ENCODE data around the gene KLF6. TPM values are rescaled to one million over a fixed set of nuclear protein-coding genes. Genes with fewer than 3 reads are reported as not detected.

Gene KLF6
- total RNA-seq, 1 experiment from 2014 or later: 3.9 TPM

DNA sequence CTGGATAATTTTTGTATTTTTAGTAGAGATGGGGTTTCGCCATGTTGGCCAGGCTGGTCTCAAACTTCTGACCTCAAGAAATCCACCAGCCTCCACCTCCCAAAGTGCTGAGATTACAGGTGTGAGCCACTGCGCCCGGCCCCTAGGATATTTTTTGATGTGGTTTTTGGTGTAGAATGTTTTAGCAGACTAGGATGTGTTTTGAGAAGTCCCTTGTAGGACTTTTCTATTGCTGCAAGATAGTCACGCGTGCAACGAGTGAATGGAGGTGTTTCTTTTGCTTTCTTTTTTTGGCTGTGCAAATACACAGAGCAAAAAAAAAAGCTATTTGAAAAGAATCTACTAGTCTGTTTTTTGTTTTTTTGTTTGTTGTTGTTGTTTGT is 29.8 kb upstream of the KLF6 start:
- H3K27ac ChIP-seq (ENCODE audit: low read length): no peak overlapping the region
- no peaks in the 10 kb centered on the region for H3K9me2 ChIP-seq (replicated peaks; ENCODE audit: insufficient read depth, low read length)
- H3K4me1 ChIP-seq (ENCODE audit: low read length): peaks cover 20% of the 10 kb centered on the region
- no peak overlapping the region for H2AFZ ChIP-seq (ENCODE audit: low read length)
- H3K27me3 ChIP-seq (ENCODE audit: low read length): no peaks in the 10 kb centered on the region
- no peaks in the 10 kb centered on the region for H3K36me3 ChIP-seq (ENCODE audit: insufficient read depth, low read length)
- H3K9ac ChIP-seq (ENCODE audit: low read length): no peak overlapping the region
- no peak for DNase-seq
- H3K4me2 ChIP-seq (ENCODE audit: low read depth, low read length, poor library complexity, severe bottlenecking): no peak overlapping the region
- H4K20me1 ChIP-seq (ENCODE audit: insufficient read depth, low read depth, low read length): no peaks in the 10 kb centered on the region
- H3K79me2 ChIP-seq (ENCODE audit: low read length): no peaks in the 10 kb centered on the region
- no peak overlapping the region for H3K4me3 ChIP-seq (ENCODE audit: low read length)
- H3K9me3 ChIP-seq (ENCODE audit: low read length): no peaks in the 10 kb centered on the region

DNA sequence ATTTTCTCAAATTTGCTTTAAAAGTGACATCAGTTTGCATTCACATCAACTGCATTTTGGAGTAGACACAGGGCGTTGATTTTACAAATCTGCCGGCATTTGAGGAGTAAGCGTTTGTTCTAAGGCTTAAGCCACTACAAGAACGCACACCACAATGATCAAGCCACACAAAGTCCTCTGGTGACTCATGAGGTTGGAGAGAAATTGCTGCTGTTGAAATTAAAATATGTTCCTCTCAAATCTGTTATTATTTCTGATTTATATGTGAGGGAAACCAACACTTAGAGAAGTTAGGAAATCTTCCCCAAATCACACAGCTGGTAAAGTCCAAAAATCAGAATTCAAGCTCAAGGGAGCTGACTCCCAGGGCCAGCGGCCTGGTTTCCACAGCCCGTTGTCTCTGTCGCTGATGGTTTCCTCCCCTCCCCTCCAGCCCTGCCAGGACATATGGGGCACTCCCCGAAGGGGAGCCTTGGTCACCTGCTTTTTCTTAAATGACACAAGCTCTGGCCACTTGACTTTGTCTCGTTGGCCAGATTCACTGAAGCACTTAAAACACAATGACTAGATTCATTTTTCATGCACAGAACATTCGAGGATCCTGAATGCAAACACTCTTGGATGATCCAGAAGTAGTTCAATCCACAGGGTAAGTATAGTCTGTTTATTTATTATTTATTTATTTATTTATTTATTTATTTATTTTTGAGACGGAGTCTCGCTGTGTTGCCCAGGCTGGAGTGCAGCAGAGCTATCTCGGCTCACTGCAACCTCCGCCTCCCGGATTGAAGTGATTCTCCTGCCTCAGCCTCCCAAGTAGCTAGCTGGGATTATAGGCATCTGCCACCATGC is 29.2 kb upstream of the KLF6 start:
- DNase-seq: no peak
- Histone ChIP-seq H3K79me2 (ENCODE audit: low read length) (no peaks in the 10 kb centered on the region), H3K4me1 (ENCODE audit: low read length) (peaks cover 26% of the 10 kb centered on the region), H3K27ac (ENCODE audit: low read length) (no peak overlapping the region), H3K9ac (ENCODE audit: low read length) (no peak overlapping the region), H3K9me2 (replicated peaks; ENCODE audit: insufficient read depth, low read length) (no peaks in the 10 kb centered on the region), H3K9me3 (ENCODE audit: low read length) (no peaks in the 10 kb centered on the region), H2AFZ (ENCODE audit: low read length) (no peak overlapping the region), H4K20me1 (ENCODE audit: insufficient read depth, low read depth, low read length) (no peaks in the 10 kb centered on the region), H3K4me2 (ENCODE audit: low read depth, low read length, poor library complexity, severe bottlenecking) (no peak overlapping the region), H3K36me3 (ENCODE audit: insufficient read depth, low read length) (no peaks in the 10 kb centered on the region), H3K27me3 (ENCODE audit: low read length) (no peaks in the 10 kb centered on the region), H3K4me3 (ENCODE audit: low read length) (no peak overlapping the region)

DNA sequence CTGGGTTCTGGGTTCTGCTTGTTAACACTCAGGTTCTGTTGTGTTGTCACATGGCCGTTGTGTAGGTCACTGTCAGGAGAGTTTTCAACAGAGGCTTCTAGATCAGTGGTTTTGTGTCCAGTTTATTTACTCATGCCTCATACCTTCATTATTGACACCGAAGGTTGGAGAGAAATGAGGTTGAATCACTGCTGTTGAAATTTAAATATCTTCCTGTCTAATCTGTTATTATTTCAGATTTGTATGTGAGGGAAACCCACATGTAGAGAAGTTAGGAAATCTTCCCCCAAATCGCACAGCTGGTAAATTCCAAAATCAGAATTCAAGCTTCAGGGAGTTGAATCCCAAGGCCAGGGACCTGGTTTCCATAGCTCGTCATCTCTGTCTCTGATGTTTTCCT is 28.3 kb upstream of the KLF6 start:
- Histone ChIP-seq H4K20me1 (ENCODE audit: insufficient read depth, low read depth, low read length) (no peaks in the 10 kb centered on the region), H3K27me3 (ENCODE audit: low read length) (no peaks in the 10 kb centered on the region), H3K9me2 (replicated peaks; ENCODE audit: insufficient read depth, low read length) (no peaks in the 10 kb centered on the region), H2AFZ (ENCODE audit: low read length) (no peak overlapping the region), H3K4me1 (ENCODE audit: low read length) (peaks cover 35% of the 10 kb centered on the region), H3K79me2 (ENCODE audit: low read length) (no peaks in the 10 kb centered on the region), H3K27ac (ENCODE audit: low read length) (no peak overlapping the region), H3K4me2 (ENCODE audit: low read depth, low read length, poor library complexity, severe bottlenecking) (no peak overlapping the region), H3K36me3 (ENCODE audit: insufficient read depth, low read length) (no peaks in the 10 kb centered on the region), H3K9me3 (ENCODE audit: low read length) (no peaks in the 10 kb centered on the region), H3K4me3 (ENCODE audit: low read length) (no peak overlapping the region), H3K9ac (ENCODE audit: low read length) (no peak overlapping the region)
- no peak for DNase-seq

DNA sequence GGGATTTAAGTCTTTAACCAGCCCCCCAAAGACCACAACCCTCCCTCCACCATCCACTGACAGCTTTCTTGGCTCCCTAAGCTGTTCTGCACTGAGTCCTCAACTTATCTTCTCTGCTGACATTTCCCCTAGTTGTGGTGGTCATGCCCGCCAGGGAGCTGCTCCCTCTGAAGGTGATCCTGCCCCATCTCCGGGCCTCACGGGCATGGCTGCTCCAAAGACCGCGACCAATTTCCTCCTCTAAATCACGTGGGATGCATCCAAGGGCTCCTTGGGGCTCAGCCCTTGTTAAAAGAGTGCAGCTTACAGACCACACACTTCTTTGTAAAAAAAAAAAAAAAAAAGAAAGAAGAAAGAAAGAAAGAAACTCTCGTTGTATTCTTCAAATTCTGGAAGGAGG is 27.1 kb upstream of the KLF6 start:
- H3K4me3 ChIP-seq (ENCODE audit: low read length): no peak overlapping the region
- no peak overlapping the region for H2AFZ ChIP-seq (ENCODE audit: low read length)
- no peaks in the 10 kb centered on the region for H3K9me2 ChIP-seq (replicated peaks; ENCODE audit: insufficient read depth, low read length)
- no peaks in the 10 kb centered on the region for H3K36me3 ChIP-seq (ENCODE audit: insufficient read depth, low read length)
- no peak overlapping the region for H3K9ac ChIP-seq (ENCODE audit: low read length)
- H3K27me3 ChIP-seq (ENCODE audit: low read length): no peaks in the 10 kb centered on the region
- H3K9me3 ChIP-seq (ENCODE audit: low read length): no peaks in the 10 kb centered on the region
- no peak overlapping the region for H3K4me2 ChIP-seq (ENCODE audit: low read depth, low read length, poor library complexity, severe bottlenecking)
- peaks cover 46% of the 10 kb centered on the region for H3K4me1 ChIP-seq (ENCODE audit: low read length)
- H4K20me1 ChIP-seq (ENCODE audit: insufficient read depth, low read depth, low read length): no peaks in the 10 kb centered on the region
- H3K79me2 ChIP-seq (ENCODE audit: low read length): no peaks in the 10 kb centered on the region
- no peak overlapping the region for H3K27ac ChIP-seq (ENCODE audit: low read length)
- no peak for DNase-seq

DNA sequence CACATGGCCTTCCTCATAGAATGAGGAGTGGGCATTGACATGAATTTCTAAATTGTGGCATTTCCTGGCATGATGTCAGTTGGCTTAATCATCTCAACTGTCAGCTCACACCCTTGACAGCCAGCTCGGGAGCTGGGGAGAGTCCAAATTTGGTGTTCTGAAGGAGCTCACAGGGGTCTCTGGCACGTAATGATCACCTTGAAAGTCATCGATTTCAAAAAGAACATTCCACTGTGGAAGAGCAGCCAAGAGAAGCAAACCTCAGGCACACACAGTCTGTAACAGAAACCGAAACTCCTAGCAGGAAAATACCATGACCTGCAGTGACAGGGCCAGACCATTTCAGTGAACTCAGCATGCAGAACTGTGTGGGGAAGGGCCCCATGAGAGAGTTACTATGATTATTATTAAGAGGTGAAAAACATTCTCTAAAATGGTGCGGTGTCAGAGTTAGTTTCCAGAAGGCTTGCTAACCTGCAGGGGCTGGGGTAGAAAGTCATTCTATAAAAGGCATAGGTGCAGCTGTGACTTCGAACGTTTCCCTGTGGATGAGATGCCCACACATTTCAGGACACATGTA is 26.4 kb upstream of the KLF6 start:
- Histone ChIP-seq H3K4me1 (ENCODE audit: low read length) (peaks cover 54% of the 10 kb centered on the region), H2AFZ (ENCODE audit: low read length) (peak overlapping the region; percentile 53; the same call in 1 of the 2 replicates), H3K4me3 (ENCODE audit: low read length) (no peak overlapping the region; the same call in 1 of the 2 replicates)

DNA sequence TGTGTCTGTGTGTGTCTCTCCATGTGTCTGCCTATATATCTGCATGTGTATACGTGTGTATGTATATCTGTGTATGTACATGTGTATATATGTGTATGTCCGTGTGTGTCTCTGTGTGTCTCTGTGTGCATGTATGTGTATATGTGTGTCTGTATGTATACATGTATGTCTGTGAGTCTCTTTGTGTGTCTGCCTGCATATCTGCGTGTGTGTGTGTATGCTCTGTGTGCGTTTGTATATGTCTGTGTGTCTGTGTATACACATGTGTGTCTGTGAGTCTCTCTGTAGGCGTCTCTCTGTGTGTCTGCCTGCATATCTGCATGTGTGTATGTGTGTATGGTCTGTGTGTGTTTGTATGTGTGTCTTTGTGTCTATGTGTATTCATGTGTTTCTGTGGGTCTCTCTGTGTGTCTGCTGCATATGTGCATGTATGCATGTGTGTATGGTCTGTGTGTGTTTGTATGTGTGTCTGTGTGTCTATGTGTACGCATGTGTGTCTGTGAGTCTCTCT is 23.7 kb upstream of the KLF6 start:
- Histone ChIP-seq H3K4me1 (ENCODE audit: low read length) (peaks cover 74% of the 10 kb centered on the region), H3K9ac (ENCODE audit: low read length) (no peak overlapping the region), H2AFZ (ENCODE audit: low read length) (no peak overlapping the region), H3K36me3 (ENCODE audit: insufficient read depth, low read length) (no peaks in the 10 kb centered on the region), H3K4me3 (ENCODE audit: low read length) (peak overlapping the region; percentile 27; the same call in 1 of the 2 replicates), H3K4me2 (ENCODE audit: low read depth, low read length, poor library complexity, severe bottlenecking) (peak overlapping the region; percentile 25), H3K9me2 (replicated peaks; ENCODE audit: insufficient read depth, low read length) (no peaks in the 10 kb centered on the region), H3K27me3 (ENCODE audit: low read length) (no peaks in the 10 kb centered on the region), H4K20me1 (ENCODE audit: insufficient read depth, low read depth, low read length) (no peaks in the 10 kb centered on the region), H3K27ac (ENCODE audit: low read length) (no peak overlapping the region), H3K79me2 (ENCODE audit: low read length) (no peaks in the 10 kb centered on the region), H3K9me3 (ENCODE audit: low read length) (no peaks in the 10 kb centered on the region)
- DNase-seq: no peak

More for the DNA sequence above, 26.4 kb upstream of the KLF6 start:
- no peaks in the 10 kb centered on the region for H3K36me3 ChIP-seq (ENCODE audit: insufficient read depth, low read length)
- no peak overlapping the region for H3K27ac ChIP-seq (ENCODE audit: low read length)
- no peaks in the 10 kb centered on the region for H3K9me2 ChIP-seq (replicated peaks; ENCODE audit: insufficient read depth, low read length)
- no peaks in the 10 kb centered on the region for H4K20me1 ChIP-seq (ENCODE audit: insufficient read depth, low read depth, low read length)
- H3K9ac ChIP-seq (ENCODE audit: low read length): peak overlapping the region; percentile 37; the same call in 1 of the 2 replicates
- no peaks in the 10 kb centered on the region for H3K9me3 ChIP-seq (ENCODE audit: low read length)
- no peaks in the 10 kb centered on the region for H3K79me2 ChIP-seq (ENCODE audit: low read length)
- H3K27me3 ChIP-seq (ENCODE audit: low read length): no peaks in the 10 kb centered on the region
- peak overlapping the region; percentile 49 for H3K4me2 ChIP-seq (ENCODE audit: low read depth, low read length, poor library complexity, severe bottlenecking)
- DNase-seq: peak; percentile 41

DNA sequence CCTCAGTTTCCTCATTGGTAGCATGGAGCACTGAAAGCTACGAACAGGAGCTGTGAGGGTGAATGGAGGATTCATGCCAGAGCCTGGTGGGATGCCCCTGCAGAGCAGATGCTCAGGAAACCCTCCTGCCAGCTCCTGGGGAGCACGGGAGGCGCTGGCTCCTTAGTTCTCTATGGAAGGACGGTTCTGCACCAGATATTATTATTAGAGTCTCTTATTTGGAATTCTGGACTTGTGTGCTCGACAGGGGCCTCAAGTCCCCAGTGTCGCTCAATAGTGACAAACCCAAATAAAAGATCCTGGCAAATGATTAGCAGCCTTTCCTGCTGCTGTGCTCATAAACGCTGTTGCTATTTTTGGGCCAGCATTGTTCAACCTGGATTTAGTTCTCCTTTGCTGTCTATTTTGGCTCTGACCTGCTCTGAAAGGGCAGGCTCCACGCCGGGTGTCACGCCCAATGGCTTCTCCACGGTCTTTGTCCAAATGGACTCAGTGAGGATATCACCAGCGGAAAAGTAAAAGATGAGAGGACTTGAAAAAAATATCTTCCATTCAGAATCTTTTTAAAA is 23.0 kb upstream of the KLF6 start:
- Histone ChIP-seq H3K9ac (ENCODE audit: low read length) (no peak overlapping the region), H4K20me1 (ENCODE audit: insufficient read depth, low read depth, low read length) (no peaks in the 10 kb centered on the region), H3K4me3 (ENCODE audit: low read length) (no peak overlapping the region), H3K9me3 (ENCODE audit: low read length) (no peaks in the 10 kb centered on the region), H3K27me3 (ENCODE audit: low read length) (no peaks in the 10 kb centered on the region), H3K36me3 (ENCODE audit: insufficient read depth, low read length) (no peaks in the 10 kb centered on the region), H3K9me2 (replicated peaks; ENCODE audit: insufficient read depth, low read length) (no peaks in the 10 kb centered on the region), H3K4me1 (ENCODE audit: low read length) (peaks cover 74% of the 10 kb centered on the region), H3K27ac (ENCODE audit: low read length) (no peak overlapping the region), H2AFZ (ENCODE audit: low read length) (no peak overlapping the region), H3K79me2 (ENCODE audit: low read length) (no peaks in the 10 kb centered on the region), H3K4me2 (ENCODE audit: low read depth, low read length, poor library complexity, severe bottlenecking) (no peak overlapping the region)
- DNase-seq: no peak

DNA sequence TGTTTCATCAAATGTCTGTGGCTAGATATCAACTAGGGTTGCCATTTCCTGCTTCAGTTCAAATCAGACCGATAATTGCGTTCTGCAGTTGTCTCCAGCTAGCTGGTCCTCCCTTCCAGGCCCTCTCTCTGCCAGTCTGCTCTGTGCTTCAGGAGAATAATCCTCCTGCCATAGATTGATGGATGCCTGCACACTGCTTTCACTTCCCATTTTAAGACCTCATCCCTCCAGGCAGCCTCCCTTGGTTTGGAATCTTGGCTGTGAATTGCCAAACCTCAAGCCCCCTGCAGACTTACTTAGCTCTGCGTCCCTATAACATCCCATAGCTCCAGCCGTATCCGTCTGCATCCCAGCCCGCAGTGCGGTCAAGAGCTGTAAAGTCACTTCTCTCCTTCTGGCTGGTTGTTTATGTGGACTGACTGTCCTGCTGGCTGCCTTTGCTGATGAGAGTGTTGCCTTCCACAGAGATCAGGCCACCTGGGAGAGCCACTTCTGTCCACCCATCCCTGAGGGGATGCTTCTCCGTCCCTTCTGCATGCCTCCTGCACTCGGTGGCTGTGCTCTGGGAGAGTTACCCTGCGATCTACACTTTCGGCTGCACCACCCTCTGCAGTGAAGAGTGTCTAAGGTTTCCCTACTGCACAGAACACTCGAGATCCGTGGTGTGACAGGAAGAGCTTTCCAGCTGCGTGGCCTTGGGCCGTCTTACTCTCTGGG is 22.4 kb upstream of the KLF6 start:
- peak; percentile 43 for DNase-seq
- Histone ChIP-seq H3K79me2 (ENCODE audit: low read length) (no peaks in the 10 kb centered on the region), H3K4me3 (ENCODE audit: low read length) (no peak overlapping the region), H3K9me3 (ENCODE audit: low read length) (no peaks in the 10 kb centered on the region), H3K27ac (ENCODE audit: low read length) (no peak overlapping the region), H4K20me1 (ENCODE audit: insufficient read depth, low read depth, low read length) (no peaks in the 10 kb centered on the region), H3K9me2 (replicated peaks; ENCODE audit: insufficient read depth, low read length) (no peaks in the 10 kb centered on the region), H3K4me2 (ENCODE audit: low read depth, low read length, poor library complexity, severe bottlenecking) (no peak overlapping the region), H2AFZ (ENCODE audit: low read length) (no peak overlapping the region), H3K36me3 (ENCODE audit: insufficient read depth, low read length) (no peaks in the 10 kb centered on the region), H3K4me1 (ENCODE audit: low read length) (peaks cover 74% of the 10 kb centered on the region), H3K9ac (ENCODE audit: low read length) (no peak overlapping the region), H3K27me3 (ENCODE audit: low read length) (no peaks in the 10 kb centered on the region)

Measured in Karpas-422 (cell line).